NOMO-1 treated with DMSO at 0.1 percent for 48 hours (cell line): Measurements from ENCODE around the gene CLEC11A.

Experiments
- DNase-seq: peaks from one replicate; lab custom pipeline; 2025; ENCODE audit not compliant: unreplicated experiment; lab: John Stamatoyannopoulos, UW

The CLEC11A gene

GRCh38 chr19:50723069-50723468, at the start of gene CLEC11A:
CLEC11A (plus strand) TSS chr19:50723364; CDS start chr19:50723526, 162 bp downstream.
- peak; percentile 87 for DNase-seq

- no peak for DNase-seq
Measured at GRCh38 chr19:50676625-50677197, 46.5 kb upstream of the CLEC11A start.

- DNase-seq, result no peak
Measured at GRCh38 chr19:50677636-50678035, 45.5 kb upstream of the CLEC11A start.

- no peak for DNase-seq
Measured at GRCh38 chr19:50678323-50678722, 44.8 kb upstream of the CLEC11A start.

GRCh38 chr19:50679177-50680125, 43.7 kb upstream of the CLEC11A start:
- DNase-seq, result peak; percentile 67

- DNase-seq, result no peak
Measured at GRCh38 chr19:50686310-50687032, 36.7 kb upstream of the CLEC11A start.

GRCh38 chr19:50688766-50689165, 34.4 kb upstream of the CLEC11A start:
- DNase-seq, result no peak

GRCh38 chr19:50690439-50690838, 32.7 kb upstream of the CLEC11A start:
- DNase-seq, result no peak

GRCh38 chr19:50693064-50693975, 29.8 kb upstream of the CLEC11A start:
- no peak for DNase-seq

GRCh38 chr19:50694815-50695145, 28.4 kb upstream of the CLEC11A start:
- no peak for DNase-seq

GRCh38 chr19:50695251-50696093, 27.7 kb upstream of the CLEC11A start:
- DNase-seq, result no peak

GRCh38 chr19:50696094-50696483, 27.1 kb upstream of the CLEC11A start:
- DNase-seq, result no peak

- no peak for DNase-seq
Measured at GRCh38 chr19:50697414-50698124, 25.6 kb upstream of the CLEC11A start.

- DNase-seq, result no peak
Measured at GRCh38 chr19:50701367-50701985, 21.7 kb upstream of the CLEC11A start.

- DNase-seq, result no peak
Measured at GRCh38 chr19:50702158-50702870, 20.9 kb upstream of the CLEC11A start.

GRCh38 chr19:50702871-50703829, 20.0 kb upstream of the CLEC11A start:
- no peak for DNase-seq
